ENCODE data around the gene ZNF507.

ZNF507 gene

DNA sequence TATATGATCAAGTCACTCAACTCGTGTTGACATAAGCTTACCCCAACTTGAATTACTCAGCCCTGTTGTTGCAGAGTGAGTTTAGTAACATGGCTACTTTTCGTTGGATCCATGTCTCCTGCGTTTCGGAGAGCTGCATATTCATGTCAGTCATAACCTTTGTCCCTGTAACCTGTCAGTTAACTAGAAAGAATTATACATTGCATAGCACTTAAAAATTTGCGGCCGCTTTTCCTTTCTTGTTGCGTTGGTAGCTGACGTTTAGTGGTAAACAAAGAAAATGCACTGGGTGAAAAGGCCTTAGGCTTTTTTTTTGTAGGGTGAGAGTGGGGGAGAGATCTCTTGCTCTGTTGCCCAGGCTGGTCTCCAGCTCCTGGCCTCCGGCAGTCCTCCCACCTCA is 14.2 kb downstream of the ZNF507 start:
- H3K4me3 ChIP-seq (ENCODE audit: low read length): no peak overlapping the region
- H3K27me3 ChIP-seq (ENCODE audit: insufficient read depth, low read length): no peaks in the 10 kb centered on the region
- H3K27ac ChIP-seq (ENCODE audit: low read length): no peak overlapping the region
- H3K9me3 ChIP-seq (ENCODE audit: insufficient read depth, low read depth, low read length): no peaks in the 10 kb centered on the region
- H3K36me3 ChIP-seq (ENCODE audit: insufficient read depth, low read depth, low read length): peaks cover 89% of the 10 kb centered on the region
- H3K9ac ChIP-seq (ENCODE audit: low read depth, low read length): no peak overlapping the region
- H3K4me1 ChIP-seq (ENCODE audit: insufficient read depth, low read length): no peaks in the 10 kb centered on the region

DNA sequence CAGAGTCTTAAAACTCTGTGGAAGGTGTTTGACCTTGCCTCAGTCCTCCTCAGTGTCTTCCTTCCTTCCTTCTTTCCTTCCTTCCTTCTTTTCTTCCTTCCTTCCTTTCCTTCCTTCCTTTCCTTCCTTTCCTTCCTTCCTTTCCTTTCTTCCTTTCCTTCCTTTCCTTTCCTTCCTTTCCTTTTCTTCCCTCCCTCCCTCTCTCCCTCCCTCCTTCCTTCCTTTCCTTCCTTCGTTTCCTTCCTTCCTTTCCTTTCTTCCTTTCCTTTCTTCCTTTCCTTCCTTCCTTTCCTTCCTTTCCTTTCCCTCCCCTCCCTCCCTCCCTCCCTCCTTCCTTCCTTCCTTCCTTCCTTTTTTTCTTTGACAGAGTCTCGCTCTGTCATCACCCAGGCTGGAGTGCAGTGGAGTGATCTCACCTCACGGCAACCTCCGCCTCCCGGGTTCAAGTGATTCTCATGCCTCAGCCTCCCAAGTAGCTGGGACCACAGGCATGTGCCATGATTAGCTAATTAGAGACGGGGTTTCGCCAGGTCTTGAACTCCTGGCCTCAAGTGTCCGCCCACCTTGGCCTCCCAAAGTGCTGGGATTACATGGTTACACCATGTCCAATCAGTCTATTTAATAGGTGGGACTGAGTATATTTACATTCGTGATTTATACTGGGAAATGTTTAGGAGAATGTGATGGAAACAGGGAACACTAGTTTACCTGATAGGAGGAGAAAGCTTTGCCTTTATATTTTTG is 16.3 kb downstream of the ZNF507 start:
- Histone ChIP-seq H3K36me3 (ENCODE audit: insufficient read depth, low read depth, low read length) (peaks cover 89% of the 10 kb centered on the region), H3K27ac (ENCODE audit: low read length) (no peak overlapping the region), H3K4me3 (ENCODE audit: low read length) (no peak overlapping the region)

DNA sequence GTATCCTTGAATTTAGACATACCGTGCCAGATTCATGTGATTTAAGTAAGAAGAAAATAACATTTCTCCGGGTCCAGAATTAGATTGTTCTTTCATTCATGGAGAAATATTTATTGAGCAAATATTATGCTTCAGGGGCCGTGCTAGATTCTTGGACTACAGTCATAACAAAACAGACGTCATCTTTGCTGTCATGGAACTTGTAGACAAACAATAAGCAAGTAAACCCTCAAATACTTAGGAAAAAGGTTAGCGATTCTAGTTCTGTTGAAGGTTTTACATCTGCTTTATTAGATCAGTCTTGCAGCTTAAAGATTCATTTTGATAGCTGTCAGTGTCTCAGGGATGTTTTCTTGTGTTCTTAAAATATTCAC is 16.9 kb downstream of the ZNF507 start:
- Histone ChIP-seq H3K27ac (ENCODE audit: low read length) (no peak overlapping the region), H3K9me3 (ENCODE audit: insufficient read depth, low read depth, low read length) (no peaks in the 10 kb centered on the region), H3K36me3 (ENCODE audit: insufficient read depth, low read depth, low read length) (peaks cover 89% of the 10 kb centered on the region), H3K4me1 (ENCODE audit: insufficient read depth, low read length) (no peaks in the 10 kb centered on the region), H3K4me3 (ENCODE audit: low read length) (no peak overlapping the region), H3K9ac (ENCODE audit: low read depth, low read length) (no peak overlapping the region), H3K27me3 (ENCODE audit: insufficient read depth, low read length) (no peaks in the 10 kb centered on the region)

More for the DNA sequence above, 16.3 kb downstream of the ZNF507 start:
- no peaks in the 10 kb centered on the region for H3K4me1 ChIP-seq (ENCODE audit: insufficient read depth, low read length)
- H3K27me3 ChIP-seq (ENCODE audit: insufficient read depth, low read length): no peaks in the 10 kb centered on the region
- no peaks in the 10 kb centered on the region for H3K9me3 ChIP-seq (ENCODE audit: insufficient read depth, low read depth, low read length)
- H3K9ac ChIP-seq (ENCODE audit: low read depth, low read length): no peak overlapping the region

DNA sequence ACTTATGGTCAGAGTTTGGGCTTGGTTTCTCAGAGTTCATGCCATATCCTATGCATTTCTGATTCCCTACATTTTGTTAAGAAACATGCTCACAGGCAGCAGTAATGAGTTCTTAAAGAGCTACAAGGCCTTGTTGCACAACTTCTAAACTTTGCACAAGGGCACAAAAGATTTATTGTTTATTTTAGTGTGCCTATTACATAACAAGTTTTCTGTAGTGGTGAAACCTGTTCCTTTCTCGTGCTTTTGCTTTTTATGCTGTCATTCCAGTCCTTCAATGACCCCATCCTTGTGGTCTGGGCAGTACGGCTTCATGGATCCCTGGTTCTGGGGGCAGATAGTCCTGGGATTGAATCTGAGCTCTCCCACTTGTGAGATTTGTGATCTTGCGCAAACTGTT is 17.8 kb downstream of the ZNF507 start:
- no peaks in the 10 kb centered on the region for H3K4me1 ChIP-seq (ENCODE audit: insufficient read depth, low read length)
- H3K36me3 ChIP-seq (ENCODE audit: insufficient read depth, low read depth, low read length): peaks cover 88% of the 10 kb centered on the region
- H3K27me3 ChIP-seq (ENCODE audit: insufficient read depth, low read length): no peaks in the 10 kb centered on the region
- no peak overlapping the region for H3K9ac ChIP-seq (ENCODE audit: low read depth, low read length)
- H3K9me3 ChIP-seq (ENCODE audit: insufficient read depth, low read depth, low read length): no peaks in the 10 kb centered on the region
- no peak overlapping the region for H3K4me3 ChIP-seq (ENCODE audit: low read length)
- no peak overlapping the region for H3K27ac ChIP-seq (ENCODE audit: low read length)

DNA sequence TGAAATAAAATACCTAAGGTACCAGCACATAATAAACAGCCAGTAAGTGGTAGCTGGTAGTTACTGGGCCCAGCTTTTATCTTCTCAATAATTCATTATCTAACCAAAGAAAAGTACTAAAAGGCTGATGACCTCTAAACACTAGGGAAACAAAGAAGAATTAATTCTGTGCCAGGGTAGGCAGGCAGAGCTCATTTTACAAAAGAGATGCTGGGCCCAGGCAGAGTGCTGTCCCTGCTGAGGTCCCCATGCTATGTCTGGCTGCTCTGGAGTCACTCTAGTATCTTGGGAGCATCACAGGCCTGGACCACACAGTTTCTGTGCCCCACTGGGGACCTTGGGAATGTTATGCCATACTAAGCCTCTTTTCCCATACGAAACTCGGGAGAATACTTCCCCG is 18.2 kb downstream of the ZNF507 start:
- no peak overlapping the region for H3K4me3 ChIP-seq (ENCODE audit: low read length)
- no peaks in the 10 kb centered on the region for H3K27me3 ChIP-seq (ENCODE audit: insufficient read depth, low read length)
- no peaks in the 10 kb centered on the region for H3K4me1 ChIP-seq (ENCODE audit: insufficient read depth, low read length)
- H3K27ac ChIP-seq (ENCODE audit: low read length): no peak overlapping the region
- no peaks in the 10 kb centered on the region for H3K9me3 ChIP-seq (ENCODE audit: insufficient read depth, low read depth, low read length)
- H3K36me3 ChIP-seq (ENCODE audit: insufficient read depth, low read depth, low read length): peaks cover 88% of the 10 kb centered on the region
- no peak overlapping the region for H3K9ac ChIP-seq (ENCODE audit: low read depth, low read length)

DNA sequence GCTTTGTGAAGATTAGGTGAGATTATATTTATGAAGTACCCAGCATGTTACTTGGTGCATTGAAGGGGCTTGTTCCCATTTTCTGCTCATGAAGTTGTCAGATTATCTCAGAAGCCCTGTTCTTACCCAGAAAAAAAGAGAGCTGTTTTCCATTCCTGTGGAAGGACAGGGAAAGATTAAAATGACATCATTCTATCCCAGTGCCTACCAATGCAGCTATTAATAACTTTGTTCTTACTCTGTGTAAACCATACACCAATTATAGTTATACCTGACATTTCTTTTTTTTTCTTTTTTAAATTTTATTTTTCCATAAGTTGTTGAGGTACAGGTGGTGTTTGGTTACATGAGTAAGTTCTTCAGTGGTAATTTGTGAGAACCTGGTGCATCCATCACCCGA is 18.6 kb downstream of the ZNF507 start:
- H3K4me3 ChIP-seq (ENCODE audit: low read length): no peak overlapping the region
- H3K27ac ChIP-seq (ENCODE audit: low read length): no peak overlapping the region
- H3K27me3 ChIP-seq (ENCODE audit: insufficient read depth, low read length): no peaks in the 10 kb centered on the region
- no peaks in the 10 kb centered on the region for H3K4me1 ChIP-seq (ENCODE audit: insufficient read depth, low read length)
- H3K9ac ChIP-seq (ENCODE audit: low read depth, low read length): no peak overlapping the region
- peaks cover 87% of the 10 kb centered on the region for H3K36me3 ChIP-seq (ENCODE audit: insufficient read depth, low read depth, low read length)
- no peaks in the 10 kb centered on the region for H3K9me3 ChIP-seq (ENCODE audit: insufficient read depth, low read depth, low read length)

DNA sequence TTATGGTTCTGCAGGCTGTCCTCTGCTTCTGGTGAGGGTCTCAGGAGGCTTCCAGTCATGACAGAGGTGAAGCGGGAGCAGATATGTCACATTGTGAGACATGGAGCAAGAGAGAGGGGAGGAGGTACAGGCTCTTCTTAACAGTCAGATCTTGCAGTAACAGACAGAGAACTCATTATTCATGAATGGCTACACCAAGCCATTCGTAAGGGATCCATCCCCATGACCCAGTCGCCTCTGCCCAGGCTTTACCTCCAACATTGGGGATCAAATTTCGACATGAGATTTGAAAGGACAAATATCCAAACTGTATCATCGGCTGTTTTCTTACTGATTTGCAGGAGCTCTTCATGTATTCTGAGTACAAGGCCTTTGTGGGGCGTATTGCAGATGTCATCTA is 21.7 kb downstream of the ZNF507 start:
- Histone ChIP-seq H3K36me3 (ENCODE audit: insufficient read depth, low read depth, low read length) (peaks cover 72% of the 10 kb centered on the region), H3K27me3 (ENCODE audit: insufficient read depth, low read length) (no peaks in the 10 kb centered on the region), H3K27ac (ENCODE audit: low read length) (no peak overlapping the region), H3K4me1 (ENCODE audit: insufficient read depth, low read length) (no peaks in the 10 kb centered on the region), H3K9me3 (ENCODE audit: insufficient read depth, low read depth, low read length) (no peaks in the 10 kb centered on the region), H3K4me3 (ENCODE audit: low read length) (no peak overlapping the region), H3K9ac (ENCODE audit: low read depth, low read length) (no peak overlapping the region)

DNA sequence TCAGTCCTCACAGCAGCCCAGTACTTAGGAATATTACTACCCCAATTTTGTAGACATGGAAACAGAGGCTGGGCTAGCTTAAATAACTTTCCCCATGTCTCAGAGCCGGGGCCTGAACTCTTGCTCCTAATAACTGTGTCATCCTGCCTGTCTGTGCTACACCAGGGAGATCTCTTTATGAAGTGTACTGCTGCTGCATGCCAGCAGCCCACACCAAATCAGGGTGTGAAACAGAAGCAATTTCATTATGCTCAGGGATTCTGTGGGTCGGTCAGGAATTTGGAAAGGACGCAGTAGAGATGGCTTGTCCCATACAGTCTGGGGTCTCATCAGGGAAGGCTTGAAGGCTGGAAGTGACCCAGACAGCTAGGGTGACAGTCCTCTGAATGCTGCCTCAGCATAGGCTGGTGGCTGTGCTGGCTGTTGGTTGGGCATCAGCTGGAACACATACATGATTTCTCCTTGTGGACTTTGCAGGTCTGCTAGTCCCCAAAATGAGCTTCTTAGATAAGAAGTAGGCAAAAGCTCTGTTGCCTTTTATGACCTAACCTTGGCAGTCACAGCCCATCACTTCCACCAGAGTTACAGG is 22.6 kb downstream of the ZNF507 start:
- Histone ChIP-seq H3K9ac (ENCODE audit: low read depth, low read length) (no peak overlapping the region), H3K4me1 (ENCODE audit: insufficient read depth, low read length) (no peaks in the 10 kb centered on the region), H3K27me3 (ENCODE audit: insufficient read depth, low read length) (no peaks in the 10 kb centered on the region), H3K36me3 (ENCODE audit: insufficient read depth, low read depth, low read length) (peaks cover 72% of the 10 kb centered on the region), H3K4me3 (ENCODE audit: low read length) (no peak overlapping the region), H3K27ac (ENCODE audit: low read length) (no peak overlapping the region), H3K9me3 (ENCODE audit: insufficient read depth, low read depth, low read length) (no peaks in the 10 kb centered on the region)

DNA sequence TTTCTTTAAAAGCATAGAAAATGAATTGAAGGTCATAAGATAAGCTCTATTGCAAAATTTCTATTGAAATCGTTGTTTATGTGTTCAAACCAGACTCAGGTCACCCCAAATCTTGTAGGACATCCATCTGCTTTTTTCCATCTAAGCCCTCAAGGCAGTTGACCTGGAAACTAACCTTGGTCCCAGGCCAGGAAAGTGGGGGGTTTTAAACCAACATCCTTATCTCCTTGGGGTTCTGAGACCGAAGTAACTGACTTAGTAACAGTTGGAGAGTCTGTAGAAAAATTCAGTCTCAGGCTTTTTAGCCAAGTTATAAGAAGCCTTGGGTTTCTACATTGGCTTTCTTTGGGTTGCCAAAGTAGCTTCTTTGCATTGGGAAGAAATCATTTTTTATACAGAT is 23.4 kb downstream of the ZNF507 start:
- Histone ChIP-seq H3K36me3 (ENCODE audit: insufficient read depth, low read depth, low read length) (peaks cover 72% of the 10 kb centered on the region), H3K27ac (ENCODE audit: low read length) (no peak overlapping the region), H3K27me3 (ENCODE audit: insufficient read depth, low read length) (no peaks in the 10 kb centered on the region), H3K4me1 (ENCODE audit: insufficient read depth, low read length) (no peaks in the 10 kb centered on the region), H3K9ac (ENCODE audit: low read depth, low read length) (no peak overlapping the region), H3K9me3 (ENCODE audit: insufficient read depth, low read depth, low read length) (no peaks in the 10 kb centered on the region), H3K4me3 (ENCODE audit: low read length) (no peak overlapping the region)

DNA sequence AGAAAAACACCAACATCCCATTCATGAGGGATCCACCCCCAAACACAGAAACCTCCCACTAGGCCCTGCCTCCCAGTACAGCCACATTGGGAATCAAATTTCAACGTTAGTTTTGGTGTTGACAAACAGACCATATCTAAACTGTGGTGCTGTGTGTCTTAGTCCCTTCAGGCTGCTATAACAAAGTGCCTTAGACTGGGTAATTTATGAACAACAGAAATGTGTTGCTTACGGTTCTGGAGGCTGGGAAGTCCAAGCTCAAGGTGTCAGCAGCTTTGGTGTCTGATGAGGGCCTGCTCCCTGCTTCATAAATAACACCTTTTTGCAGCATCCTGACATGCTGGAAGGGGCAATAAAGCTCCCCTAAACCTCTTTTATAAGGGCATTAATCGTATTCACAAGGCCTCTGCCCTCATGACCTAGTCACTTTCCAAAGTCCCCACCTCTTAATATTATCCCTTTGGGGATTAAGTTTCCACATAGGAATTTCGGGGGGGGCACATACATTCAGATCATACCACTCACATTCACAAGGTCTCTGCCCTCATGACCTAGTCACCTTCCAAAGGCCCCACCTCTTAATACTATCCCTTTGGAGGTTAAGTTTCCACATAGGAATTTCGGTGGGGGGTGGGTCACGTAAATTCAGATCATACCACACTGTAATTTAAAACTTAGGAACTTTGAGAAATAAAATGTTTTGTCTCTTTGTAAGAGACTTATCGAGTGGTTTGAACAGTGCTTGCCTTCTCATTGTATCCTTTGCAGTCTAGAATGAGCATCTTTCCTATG is 27.5 kb downstream of the ZNF507 start:
- no peaks in the 10 kb centered on the region for H3K9me3 ChIP-seq (ENCODE audit: insufficient read depth, low read depth, low read length)
- no peaks in the 10 kb centered on the region for H3K4me1 ChIP-seq (ENCODE audit: insufficient read depth, low read length)

DNA sequence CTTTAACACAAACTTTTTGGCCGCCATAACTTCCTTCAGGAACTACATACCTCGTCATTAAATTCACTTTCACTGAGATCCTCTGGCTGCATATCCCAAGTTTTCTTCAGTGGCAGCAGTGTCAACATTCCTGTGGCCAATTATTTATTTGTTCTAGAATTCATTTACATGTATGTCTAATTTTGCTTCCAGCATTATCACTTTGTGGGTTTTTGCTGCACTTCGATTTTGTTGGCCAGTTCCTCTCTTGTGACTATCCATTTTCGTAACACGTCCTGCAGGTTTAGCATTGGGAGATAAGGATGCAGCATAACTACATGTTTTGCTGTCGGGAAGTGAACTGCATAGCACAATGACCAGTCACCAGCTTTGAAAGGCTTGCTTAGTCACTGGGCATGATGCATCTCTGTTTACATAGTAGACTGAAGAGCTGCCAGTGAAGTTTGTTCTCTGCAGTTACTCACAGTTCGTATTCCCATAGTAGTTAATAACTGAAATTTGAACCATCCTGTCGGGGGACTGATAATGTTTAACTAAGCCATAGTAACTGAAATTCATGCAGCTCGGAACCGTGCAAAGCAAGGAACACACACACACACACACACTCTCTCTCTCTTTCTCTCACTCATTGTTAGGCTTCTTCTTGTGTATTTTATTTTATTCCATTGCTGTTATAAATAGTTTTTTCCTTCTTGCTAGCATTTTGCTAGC is 28.3 kb downstream of the ZNF507 start:
- no peak overlapping the region for H3K27ac ChIP-seq (ENCODE audit: low read length)
- H3K9ac ChIP-seq (ENCODE audit: low read depth, low read length): no peak overlapping the region
- H3K27me3 ChIP-seq (ENCODE audit: insufficient read depth, low read length): no peaks in the 10 kb centered on the region
- no peak overlapping the region for H3K4me3 ChIP-seq (ENCODE audit: low read length)
- H3K4me1 ChIP-seq (ENCODE audit: insufficient read depth, low read length): no peaks in the 10 kb centered on the region
- no peaks in the 10 kb centered on the region for H3K9me3 ChIP-seq (ENCODE audit: insufficient read depth, low read depth, low read length)
- peaks cover 59% of the 10 kb centered on the region for H3K36me3 ChIP-seq (ENCODE audit: insufficient read depth, low read depth, low read length)

More for the DNA sequence above, 27.5 kb downstream of the ZNF507 start:
- no peak overlapping the region for H3K9ac ChIP-seq (ENCODE audit: low read depth, low read length)
- no peak overlapping the region for H3K4me3 ChIP-seq (ENCODE audit: low read length)
- H3K27me3 ChIP-seq (ENCODE audit: insufficient read depth, low read length): no peaks in the 10 kb centered on the region
- no peak overlapping the region for H3K27ac ChIP-seq (ENCODE audit: low read length)
- peaks cover 63% of the 10 kb centered on the region for H3K36me3 ChIP-seq (ENCODE audit: insufficient read depth, low read depth, low read length)
